PFSK-1 (cell line): Measurements from ENCODE around the gene WASL.

ENCODE experiments used
- FOXP2 ChIP-seq: optimal IDR thresholded peaks from 2 replicates; pipeline ENCODE3; 2011; ENCODE audit warnings: borderline replicate concordance, control low read depth, inconsistent platforms; ENCODE audit not compliant: insufficient read depth; ENCODE audit errors: extremely low read length, extremely low read depth
- POLR2AphosphoS5 ChIP-seq: IDR thresholded peaks from 2 replicates; pipeline ENCODE4 v1.6.1; 2012; ENCODE audit warnings: low read depth, mild to moderate bottlenecking, control low read depth, low read length, moderate library complexity
- REST ChIP-seq, 2 experiments: IDR thresholded peaks; 2 replicates each; pipeline versions ENCODE4 v1.6.1 to v1.8.0; 2011 to 2012; ENCODE audit warnings: low read depth in 2 of 2, low read length in 2 of 2, control low read depth in 1 of 2, inconsistent platforms in 1 of 2, mild to moderate bottlenecking in 1 of 2, moderate library complexity in 1 of 2; ENCODE audit not compliant: insufficient read depth in 1 of 2
- SIN3A ChIP-seq: IDR thresholded peaks from 2 replicates; pipeline ENCODE4 v1.6.1; 2012; ENCODE audit warnings: mild to moderate bottlenecking, low read length, moderate library complexity, borderline replicate concordance; ENCODE audit not compliant: insufficient read depth
- TAF1 ChIP-seq: IDR thresholded peaks from 2 replicates; pipeline ENCODE4 v1.6.1; 2012; ENCODE audit warnings: low read length, control low read depth, borderline replicate concordance; ENCODE audit not compliant: insufficient read depth

Gene WASL

DNA sequence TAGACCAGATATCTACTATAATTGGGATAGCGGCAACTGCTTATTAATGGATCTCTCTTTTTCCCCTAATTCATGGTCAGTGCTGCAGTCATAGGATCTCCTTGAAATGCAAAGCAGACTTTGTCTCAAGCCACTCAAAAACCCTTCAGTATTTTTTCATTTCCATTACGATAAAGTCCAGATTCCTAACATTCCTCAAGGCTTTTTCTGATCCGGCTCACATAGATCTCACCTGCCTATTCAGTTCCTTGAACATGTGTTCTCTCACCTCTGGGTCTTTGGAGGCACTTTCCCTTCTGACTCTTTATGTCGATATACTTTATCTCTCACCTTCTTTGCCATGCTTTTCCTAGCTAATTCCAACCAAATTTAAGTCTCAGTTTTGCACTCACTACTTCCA is 25.7 kb upstream of the WASL start:
- TF ChIP-seq REST (IDR thresholded peaks at IDR 0.05; ENCODE audit: insufficient read depth in 1 of 2, low read depth in 2 of 2, low read length in 2 of 2) = no peak
- no peak for TF ChIP-seq FOXP2
- no peak for TF ChIP-seq TAF1
- TF ChIP-seq POLR2AphosphoS5 = no peak

DNA sequence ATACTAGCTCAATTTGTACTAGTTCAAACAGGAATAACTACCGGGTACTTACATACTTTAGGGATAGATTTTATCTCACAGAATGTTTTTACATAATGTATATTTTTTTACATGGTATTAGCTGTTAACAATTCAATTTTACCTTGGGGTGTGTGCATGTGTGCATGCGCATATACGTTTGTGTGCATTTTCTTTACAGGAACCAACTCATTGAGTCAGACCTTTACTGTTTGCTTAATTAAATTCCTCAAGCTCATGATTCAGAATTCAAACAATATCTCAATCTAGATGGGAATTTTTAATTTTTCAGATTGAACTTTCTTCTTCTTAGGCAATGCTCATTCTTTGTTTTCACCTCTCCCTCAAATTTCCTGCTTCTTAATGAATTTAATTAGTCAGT is 24.7 kb upstream of the WASL start:
- TF ChIP-seq FOXP2 (no peak), POLR2AphosphoS5 (no peak), REST (IDR thresholded peaks at IDR 0.05; ENCODE audit: insufficient read depth in 1 of 2, low read depth in 2 of 2, low read length in 2 of 2) (no peak), TAF1 (no peak), SIN3A (no peak)

GRCh38 chr7:123772652-123773051 is 23.8 kb upstream of the WASL start:
- TF ChIP-seq POLR2AphosphoS5 = no peak

DNA sequence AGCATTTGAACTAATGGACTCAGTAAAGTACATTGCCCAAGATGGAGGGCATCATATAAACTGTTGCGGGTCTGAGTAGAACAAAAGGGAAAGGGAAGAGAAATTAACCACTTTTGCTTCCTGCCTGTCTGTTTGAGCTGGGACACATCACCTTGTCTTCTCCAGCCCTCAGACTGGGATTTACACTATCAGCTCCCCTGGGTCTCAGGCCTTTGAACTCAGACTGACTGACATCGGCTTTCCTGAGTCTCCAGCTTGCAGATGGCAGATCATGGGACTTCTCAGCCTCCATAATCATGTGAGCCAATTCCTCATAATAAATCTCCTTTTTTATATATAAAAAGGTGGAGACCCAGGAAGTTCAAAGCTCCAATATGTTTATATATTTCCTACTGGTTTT is 23.0 kb upstream of the WASL start:
- TF ChIP-seq SIN3A (no peak), REST (IDR thresholded peaks at IDR 0.05; ENCODE audit: insufficient read depth in 1 of 2, low read depth in 2 of 2, low read length in 2 of 2) (no peak), FOXP2 (no peak), POLR2AphosphoS5 (no peak), TAF1 (no peak)

GRCh38 chr7:123771256-123771655 is 22.5 kb upstream of the WASL start:
- TF ChIP-seq SIN3A = no peak
- TF ChIP-seq FOXP2 = no peak
- no peak for TF ChIP-seq TAF1
- no peak for TF ChIP-seq POLR2AphosphoS5
- TF ChIP-seq REST (IDR thresholded peaks at IDR 0.05; ENCODE audit: insufficient read depth in 1 of 2, low read depth in 2 of 2, low read length in 2 of 2) = no peak

GRCh38 chr7:123770378-123770777 is 21.6 kb upstream of the WASL start:
- no peak for TF ChIP-seq POLR2AphosphoS5
- TF ChIP-seq TAF1 = no peak
- no peak for TF ChIP-seq SIN3A
- no peak for TF ChIP-seq FOXP2
- no peak for TF ChIP-seq REST (IDR thresholded peaks at IDR 0.05; ENCODE audit: insufficient read depth in 1 of 2, low read depth in 2 of 2, low read length in 2 of 2)
